ENCODE results near the gene ERAP2.

DNA sequence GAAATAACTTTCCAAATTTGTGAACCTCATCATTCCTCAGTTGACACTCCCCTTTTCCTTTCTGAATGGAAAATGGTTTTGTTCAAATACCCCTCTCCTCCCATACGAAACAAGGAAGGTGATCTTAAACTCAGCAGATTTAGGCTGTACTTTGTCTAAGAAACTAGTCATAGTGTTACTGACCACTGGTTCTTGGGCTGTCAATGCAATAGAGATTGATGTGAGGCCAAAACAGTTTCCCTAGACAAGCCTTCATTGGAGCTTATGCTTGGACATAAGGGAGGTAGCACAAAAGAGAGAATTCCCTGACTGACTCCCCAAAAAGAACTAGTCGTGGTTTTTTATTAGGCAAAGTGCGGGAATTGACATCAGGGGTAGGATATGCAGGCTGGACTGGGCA, 54.3 kb downstream of the ERAP2 start:
- TF ChIP-seq EZH2 (IDR thresholded peaks at IDR 0.05), result no peak
- no peak for TF ChIP-seq POLR2AphosphoS5 (IDR thresholded peaks at IDR 0.05; ENCODE audit: borderline replicate concordance, low read depth, low read length)
